GM12878 (cell line): ENCODE data around the gene MELTF. TPM values are rescaled to one million over a fixed set of nuclear protein-coding genes. Genes with fewer than 3 reads are reported as not detected.

ENCODE experiments used
- CBX3 ChIP-seq: fragments of 200-600 bp; sonication (generic); IDR thresholded peaks from 2 replicates; pipeline ENCODE4 v1.6.1; 2016; ENCODE audit warnings: low read depth, borderline replicate concordance
- CHD2 ChIP-seq: IDR thresholded peaks from 2 replicates; pipeline ENCODE4 v1.6.1; 2011; ENCODE audit warnings: low read depth, low read length, improper control_type of control experiment, borderline replicate concordance
- CREB1 ChIP-seq: IDR thresholded peaks from 2 replicates; pipeline ENCODE4 v1.6.1; 2012; ENCODE audit warnings: low read depth, mild to moderate bottlenecking, inconsistent platforms
- GATAD2B ChIP-seq: fragments of 450-650 bp; conservative IDR thresholded peaks from 2 replicates; pipeline ENCODE4 v1.6.1; 2017; ENCODE audit warnings: low read depth, mild to moderate bottlenecking, moderate library complexity
- HCFC1 ChIP-seq: fragments of 150-350 bp; IDR thresholded peaks from 2 replicates; pipeline ENCODE4 v1.6.1; 2014; ENCODE audit warnings: low read length
- HSF1 ChIP-seq: fragments of 150-350 bp; IDR thresholded peaks from 2 replicates; pipeline ENCODE4 v1.6.1; 2014; ENCODE audit warnings: mild to moderate bottlenecking, low read depth, low read length
- IKZF1 ChIP-seq: fragments of 450-650 bp; conservative IDR thresholded peaks from 2 replicates; pipeline ENCODE4 v1.6.1; 2017; ENCODE audit warnings: antibody characterized with exemption, mild to moderate bottlenecking
- LARP7 ChIP-seq: fragments of 450-650 bp; IDR thresholded peaks from 2 replicates; pipeline ENCODE4 v1.6.1; 2017; ENCODE audit warnings: mild to moderate bottlenecking
- MXI1 ChIP-seq: fragments of 150-350 bp; IDR thresholded peaks from 2 replicates; pipeline ENCODE4 v1.6.1; 2011; ENCODE audit warnings: low read depth, mild to moderate bottlenecking, inconsistent platforms, low read length, improper control_type of control experiment
- NFXL1 ChIP-seq: fragments of 450-650 bp; IDR thresholded peaks from 2 replicates; pipeline ENCODE4 v1.6.1; 2017; ENCODE audit warnings: antibody characterized with exemption, mild to moderate bottlenecking, borderline replicate concordance
- NRF1 ChIP-seq: conservative IDR thresholded peaks from 2 replicates; pipeline ENCODE4 v1.6.1; 2011; ENCODE audit warnings: mild to moderate bottlenecking, low read depth, low read length, improper control_type of control experiment
- PAX5 ChIP-seq: IDR thresholded peaks from 2 replicates; pipeline ENCODE4 v1.6.1; 2011; ENCODE audit warnings: low read depth, low read length, borderline replicate concordance
- PBX3 ChIP-seq: IDR thresholded peaks from 2 replicates; pipeline ENCODE4 v1.6.1; 2011; ENCODE audit warnings: mild to moderate bottlenecking, low read depth, low read length, moderate library complexity; ENCODE audit not compliant: insufficient replicate concordance
- POLR2AphosphoS5 ChIP-seq: IDR thresholded peaks from 2 replicates; pipeline ENCODE4 v1.6.1; 2011; ENCODE audit warnings: mild to moderate bottlenecking, low read length, inconsistent platforms
- RELB ChIP-seq: fragments of 450-650 bp; IDR thresholded peaks from 2 replicates; pipeline ENCODE4 v1.6.1; 2017; ENCODE audit warnings: low read depth, mild to moderate bottlenecking, moderate library complexity
- RUNX3 ChIP-seq: IDR thresholded peaks from 2 replicates; pipeline ENCODE4 v1.6.1; 2012; ENCODE audit warnings: low read length, inconsistent platforms
- SMC3 ChIP-seq: IDR thresholded peaks from 2 replicates; pipeline ENCODE4 v1.6.1; 2011; ENCODE audit warnings: low read length, improper control_type of control experiment, borderline replicate concordance
- SPI1 ChIP-seq: IDR thresholded peaks from 2 replicates; pipeline ENCODE4 v1.6.1; 2011; ENCODE audit warnings: low read depth, mild to moderate bottlenecking, low read length, moderate library complexity, borderline replicate concordance; ENCODE audit not compliant: insufficient read depth
- SUPT20H ChIP-seq: IDR thresholded peaks from 2 replicates; pipeline ENCODE4 v1.6.1; 2011; ENCODE audit warnings: low read depth, mild to moderate bottlenecking, low read length, moderate library complexity, borderline replicate concordance; ENCODE audit not compliant: control insufficient read depth
- TBL1XR1 ChIP-seq: IDR thresholded peaks from 2 replicates; pipeline ENCODE4 v1.6.1; 2012; ENCODE audit warnings: low read depth, low read length, improper control_type of control experiment
- USF1 ChIP-seq: IDR thresholded peaks from 2 replicates; pipeline ENCODE4 v1.6.1; 2011; ENCODE audit warnings: borderline replicate concordance, low read depth, mild to moderate bottlenecking, moderate library complexity, mixed read lengths, low read length; ENCODE audit not compliant: insufficient read depth; ENCODE audit errors: extremely low read length
- USF2 ChIP-seq: IDR thresholded peaks from 2 replicates; pipeline ENCODE4 v1.6.1; 2011; ENCODE audit warnings: low read depth, low read length, improper control_type of control experiment, borderline replicate concordance
- YY1 ChIP-seq: IDR thresholded peaks from 2 replicates; pipeline ENCODE4 v1.6.1; 2011; ENCODE audit warnings: low read depth, mild to moderate bottlenecking, low read length
- ZNF24 ChIP-seq: fragments of 450-650 bp; IDR thresholded peaks from 2 replicates; pipeline ENCODE4 v1.6.1; 2017; ENCODE audit warnings: antibody characterized with exemption, mild to moderate bottlenecking
- ZNF384 ChIP-seq: IDR thresholded peaks from 2 replicates; pipeline ENCODE4 v1.6.1; 2012; ENCODE audit warnings: low read depth, mild to moderate bottlenecking, low read length, improper control_type of control experiment, borderline replicate concordance
- polyA plus RNA-seq, 11 experiments: library from polyadenylated mRNA; depleted of rRNA in 4 of 11; unstranded in 6 of 11; stranded (reverse) in 5 of 11; fragments of >200 nt; fragmentation: Nextera tagmentation in 4 of 11; fragmentation: Illumina TruSeq in 1 of 11; extraction: Ambion mirVana in 4 of 11; extraction: Trizol in 1 of 11; gene quantifications; 1 replicate in 1 of 11; 2 replicates in 10 of 11; pipeline versions ENCODE4 v1.2.1 to v1.2.3, GENCODE V29; 2011 to 2016; ENCODE audit warnings: inconsistent platforms in 2 of 11, missing spikeins in 2 of 11, low read depth in 1 of 11
- total RNA-seq, 4 experiments: library from RNA; depleted of rRNA in 3 of 4; stranded (reverse); fragments of >200 nt in 3 of 4; fragmentation: Illumina TruSeq in 1 of 4; extraction: Trizol in 1 of 4; gene quantifications; 2 replicates each; pipeline versions ENCODE4 v1.2.1 to v1.2.3, GENCODE V29; 2013 to 2021

Gene MELTF
- total and polyA plus RNA-seq, 10 of the 15 experiments (the other 5 are each of a cell fraction or from before 2014, with no cell fraction given) = 0.55 to 49.1 (median 11.1) TPM

- TF ChIP-seq HSF1 = no peak
- TF ChIP-seq TBL1XR1 = no peak
- 0 out of 2 replicates have a peak, but pooled peaks have one; percentile 44 for TF ChIP-seq ZNF24
- peak; percentile 39; the same call in 1 of the 2 replicates for TF ChIP-seq LARP7
- no peak for TF ChIP-seq CREB1
- TF ChIP-seq NFXL1 = no peak
- peak; percentile 80 for TF ChIP-seq YY1
- TF ChIP-seq PBX3 = no peak
- no peak for TF ChIP-seq PAX5
- 0 out of 2 replicates have a peak, but pooled peaks have one; percentile 2 for TF ChIP-seq NRF1
- TF ChIP-seq RUNX3 = no peak
- TF ChIP-seq USF1 = no peak
- no peak for TF ChIP-seq RELB
- no peak for TF ChIP-seq CBX3
- peak; percentile 46; the same call in 1 of the 2 replicates for TF ChIP-seq GATAD2B
- TF ChIP-seq POLR2AphosphoS5 = 0 out of 2 replicates have a peak, but pooled peaks have one; percentile 32
- TF ChIP-seq IKZF1 = peak; percentile 77
- no peak for TF ChIP-seq ZNF384
- peak; percentile 18; the same call in 1 of the 2 replicates for TF ChIP-seq MXI1
- TF ChIP-seq SPI1 = no peak
- TF ChIP-seq SUPT20H = no peak
- TF ChIP-seq USF2 = no peak
- TF ChIP-seq CHD2 = no peak
- peak; percentile 53; the same call in 1 of the 2 replicates for TF ChIP-seq SMC3
- no peak for TF ChIP-seq HCFC1
Observed at GRCh38 chr3:197029511-197030167, at the start of gene MELTF (continued).
